K562 (cell line): Measurements from ENCODE around the gene SCARF2. TPM values are rescaled to one million over a fixed set of nuclear protein-coding genes. Genes with fewer than 3 reads are reported as not detected.

Experiments used
- CBFA2T2 ChIP-seq: fragments of 450-650 bp; conservative IDR thresholded peaks from 2 replicates; pipeline ENCODE4 v1.6.1; 2017; ENCODE audit warnings: mild to moderate bottlenecking
- EZH2 ChIP-seq: IDR thresholded peaks from 2 replicates; pipeline ENCODE4 v1.6.1; 2012; ENCODE audit warnings: low read depth, mild to moderate bottlenecking, inconsistent platforms, low read length, borderline replicate concordance
- FOXM1 ChIP-seq, 2 experiments: fragments of 450-650 bp in 1 of 2; sonication (generic) in 1 of 2; formaldehyde crosslinking in 1 of 2; IDR thresholded peaks; 2 replicates each; pipeline versions ENCODE4 v1.6.1 to v1.9.0; 2017 to 2022; ENCODE audit warnings: low read depth in 2 of 2, mild to moderate bottlenecking in 2 of 2, missing genetic modification reagents in 1 of 2, moderate library complexity in 1 of 2
- MCM3 ChIP-seq: fragments of 450-650 bp; IDR thresholded peaks from 2 replicates; pipeline ENCODE4 v1.6.1; 2016
- MCM7 ChIP-seq, 2 experiments: fragments of 450-650 bp; IDR thresholded peaks; 2 replicates each; pipeline ENCODE4 v1.6.1; 2016 to 2018
- OTX1 ChIP-seq: fragments of 450-650 bp; formaldehyde crosslinking; IDR thresholded peaks from 2 replicates; pipeline ENCODE4 v1.4.0; 2022; ENCODE audit warnings: mild to moderate bottlenecking
- polyA plus RNA-seq, 8 experiments: library from polyadenylated mRNA; depleted of rRNA in 4 of 8; stranded (reverse) in 5 of 8; unstranded in 3 of 8; fragments of >200 nt; fragmentation: Nextera tagmentation in 2 of 8; fragmentation: Illumina TruSeq in 1 of 8; extraction: Ambion mirVana in 2 of 8; extraction: Trizol in 1 of 8; gene quantifications; 2 replicates each; pipeline versions ENCODE4 v1.2.1 to v1.2.3, GENCODE V29; 2011 to 2014; ENCODE audit warnings: inconsistent platforms in 1 of 8, missing spikeins in 1 of 8
- total RNA-seq, 7 experiments: library from RNA; depleted of rRNA in 6 of 7; stranded (reverse); fragments of >200 nt in 6 of 7; fragmentation: Illumina TruSeq in 2 of 7; extraction: Trizol in 2 of 7; gene quantifications; 2 replicates each; pipeline versions ENCODE4 v1.2.1 to v1.2.3, GENCODE V29; 2011 to 2021; ENCODE audit warnings: low replicate concordance in 1 of 7
- TF ChIP-seq, protein P1 (sequence below): IDR thresholded peaks from 3 replicates; pipeline ENCODE4 v1.6.1; 2011; ENCODE audit warnings: borderline replicate concordance, mild to moderate bottlenecking; ENCODE audit not compliant: insufficient read length, insufficient read depth
- TF ChIP-seq, protein P2 (sequence below): sonication (generic); formaldehyde crosslinking; IDR thresholded peaks from 2 replicates; pipeline ENCODE4 v1.8.0; 2022; ENCODE audit warnings: mild to moderate bottlenecking, missing genetic modification reagents

Gene SCARF2
- total and polyA plus RNA-seq, 9 of the 15 experiments (the other 6 are each of a cell fraction or from before 2014, with no cell fraction given): 0.06 to 0.32 (median 0.21) TPM; not detected in 5

GRCh38 chr22:20438427-20438677, 727 bp upstream of the SCARF2 start (continued):
- no peak for TF ChIP-seq FOXM1 (IDR thresholded peaks at IDR 0.05; ENCODE audit: low read depth)
- TF ChIP-seq FOXM1 (CRISPR knock-in tag; IDR thresholded peaks at IDR 0.05; ENCODE audit: low read depth): 0 out of 2 replicates have a peak, but pooled peaks have one; percentile 2
- no peak for TF ChIP-seq CBFA2T2
- TF ChIP-seq, protein P1, sequence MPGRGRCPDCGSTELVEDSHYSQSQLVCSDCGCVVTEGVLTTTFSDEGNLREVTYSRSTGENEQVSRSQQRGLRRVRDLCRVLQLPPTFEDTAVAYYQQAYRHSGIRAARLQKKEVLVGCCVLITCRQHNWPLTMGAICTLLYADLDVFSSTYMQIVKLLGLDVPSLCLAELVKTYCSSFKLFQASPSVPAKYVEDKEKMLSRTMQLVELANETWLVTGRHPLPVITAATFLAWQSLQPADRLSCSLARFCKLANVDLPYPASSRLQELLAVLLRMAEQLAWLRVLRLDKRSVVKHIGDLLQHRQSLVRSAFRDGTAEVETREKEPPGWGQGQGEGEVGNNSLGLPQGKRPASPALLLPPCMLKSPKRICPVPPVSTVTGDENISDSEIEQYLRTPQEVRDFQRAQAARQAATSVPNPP: no peak
- no peak; the same call in 1 of the 2 replicates for TF ChIP-seq OTX1 (CRISPR knock-in tag)
- TF ChIP-seq, protein P2, sequence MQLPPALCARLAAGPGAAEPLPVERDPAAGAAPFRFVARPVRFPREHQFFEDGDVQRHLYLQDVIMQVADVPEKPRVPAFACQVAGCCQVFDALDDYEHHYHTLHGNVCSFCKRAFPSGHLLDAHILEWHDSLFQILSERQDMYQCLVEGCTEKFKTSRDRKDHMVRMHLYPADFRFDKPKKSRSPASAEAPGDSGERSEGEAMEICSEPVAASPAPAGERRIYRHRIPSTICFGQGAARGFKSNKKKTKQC (CRISPR knock-in tag): 0 out of 2 replicates have a peak, but pooled peaks have one; percentile 2
- 0 out of 4 replicates have a peak, but pooled peaks of 1 of the 2 experiments have one; percentile 10 for TF ChIP-seq MCM7 (IDR thresholded peaks at IDR 0.05)
- 0 out of 2 replicates have a peak, but pooled peaks have one; percentile 5 for TF ChIP-seq MCM3
- TF ChIP-seq EZH2: no peak
